ENCODE results near the gene MAP2K5.
"Not testable (repeated sequence)": the region's sequence is repeated elsewhere in the genome, so short reads cannot be mapped to it uniquely, and the experiment has no call there.

The MAP2K5 gene

DNA sequence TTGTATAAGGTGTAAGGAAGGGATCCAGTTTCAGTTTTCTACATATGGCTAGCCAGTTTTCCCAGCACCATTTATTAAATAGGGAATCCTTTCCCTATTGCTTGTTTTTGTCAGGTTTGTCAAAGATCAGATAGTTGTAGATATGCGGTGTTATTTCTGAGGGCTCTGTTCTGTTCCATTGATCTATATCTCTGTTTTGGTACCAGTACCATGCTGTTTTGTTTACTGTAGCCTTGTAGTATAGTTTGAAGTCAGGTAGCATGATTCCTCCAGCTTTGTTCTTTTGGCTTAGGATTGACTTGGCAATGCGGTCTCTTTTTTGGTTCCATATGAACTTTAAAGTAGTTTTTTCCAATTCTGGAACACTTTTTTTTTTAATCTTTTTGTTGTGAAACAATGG lies 130.3 kb downstream of the MAP2K5 start:
- not testable (repeated sequence) for DNase-seq (ENCODE audit: low spot score)

GRCh38 chr15:67674983-67675382 lies 132.5 kb downstream of the MAP2K5 start:
- no peak for DNase-seq (ENCODE audit: low spot score)

GRCh38 chr15:67678089-67678488 lies 135.6 kb downstream of the MAP2K5 start:
- DNase-seq (ENCODE audit: low spot score), result no peak

GRCh38 chr15:67678993-67679392 lies 136.5 kb downstream of the MAP2K5 start:
- DNase-seq (ENCODE audit: low spot score), result no peak

GRCh38 chr15:67680641-67681040 lies 138.1 kb downstream of the MAP2K5 start:
- DNase-seq (ENCODE audit: low spot score), result no peak

GRCh38 chr15:67685008-67685599 lies 142.6 kb downstream of the MAP2K5 start:
- peak; percentile 4 for DNase-seq (ENCODE audit: low spot score)

DNA sequence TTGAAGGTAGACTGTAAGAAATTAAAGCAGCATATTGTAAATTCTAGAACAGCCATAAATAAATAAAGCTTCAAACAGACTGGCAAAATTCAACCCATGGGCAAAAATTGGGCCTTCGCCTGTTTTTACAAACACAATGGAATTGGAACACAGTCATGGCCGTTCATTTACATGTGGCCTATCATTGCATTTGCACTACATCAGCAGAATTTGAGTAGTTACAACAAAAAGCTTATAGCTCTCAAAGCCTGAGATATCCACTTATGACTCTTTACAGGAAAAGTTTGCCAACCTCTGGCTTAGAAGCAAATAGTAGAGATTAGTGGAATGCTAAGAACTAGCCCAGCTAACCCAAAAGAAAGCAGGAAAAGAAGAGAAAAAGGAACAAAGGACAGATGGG lies 143.2 kb downstream of the MAP2K5 start:
- DNase-seq (ENCODE audit: low spot score), result no peak

DNA sequence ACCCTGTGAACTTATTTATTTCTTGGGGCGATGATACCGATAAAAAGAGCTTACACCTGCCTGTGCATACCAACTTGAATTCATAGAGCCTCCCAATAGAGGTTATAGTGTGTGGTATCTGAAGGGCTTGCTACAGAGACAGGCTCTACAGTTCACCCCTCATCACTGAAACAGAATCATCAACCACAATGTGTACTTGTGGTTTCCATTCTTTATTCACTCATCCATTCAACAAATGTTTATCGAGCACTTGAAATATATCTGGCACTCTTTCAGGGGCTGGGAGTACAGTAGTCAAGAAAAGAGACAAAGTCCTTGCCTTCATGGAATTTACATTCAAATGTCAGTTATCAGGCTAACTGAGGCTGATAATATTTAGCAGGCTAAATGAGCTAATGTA lies 148.4 kb downstream of the MAP2K5 start:
- peak; percentile 3 for DNase-seq (ENCODE audit: low spot score)

DNA sequence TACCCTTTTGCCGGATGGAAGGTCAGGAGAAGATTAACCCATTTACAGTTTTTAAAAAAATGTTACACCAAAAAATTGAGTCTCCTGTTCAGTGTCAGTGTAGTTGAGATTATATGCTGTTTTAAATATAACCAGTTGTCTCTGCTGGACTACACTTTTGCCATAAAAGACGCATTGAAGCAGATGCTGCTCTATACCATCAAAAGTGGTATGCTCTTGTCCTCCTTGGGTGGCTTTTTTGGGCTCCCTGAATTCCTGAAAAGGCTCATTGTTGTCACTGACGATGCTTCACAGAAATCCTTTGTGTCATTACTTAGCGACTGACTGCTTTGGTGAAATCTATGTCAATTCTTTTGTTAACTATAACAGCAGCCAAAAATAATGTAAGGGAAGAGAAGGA lies 148.9 kb downstream of the MAP2K5 start:
- no peak for DNase-seq (ENCODE audit: low spot score)

DNA sequence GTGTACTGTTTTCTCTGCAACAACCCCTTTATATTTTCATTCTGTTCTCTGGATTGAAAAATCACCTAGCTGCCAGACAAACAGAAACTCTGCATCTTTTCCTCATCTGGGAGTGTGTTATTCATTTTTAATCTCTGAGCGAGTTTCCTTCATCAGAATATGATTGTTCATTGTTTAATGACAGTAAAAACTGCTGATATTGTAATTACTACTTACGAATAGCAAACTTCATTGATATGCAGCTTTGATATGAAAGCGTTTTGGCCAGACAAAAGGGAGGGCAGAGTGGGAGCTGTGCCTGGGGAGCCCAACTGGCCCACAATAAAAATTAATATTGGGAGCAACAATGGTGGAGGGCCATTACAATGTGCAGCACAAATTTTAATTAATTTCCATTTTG lies 150.1 kb downstream of the MAP2K5 start:
- no peak for DNase-seq (ENCODE audit: low spot score)

GRCh38 chr15:67696087-67696486 lies 153.6 kb downstream of the MAP2K5 start:
- no peak for DNase-seq (ENCODE audit: low spot score)

GRCh38 chr15:67700023-67700422 lies 157.5 kb downstream of the MAP2K5 start:
- peak; percentile 69 for DNase-seq (ENCODE audit: low spot score)

- peak; percentile 17 for DNase-seq (ENCODE audit: low spot score)
Observed at GRCh38 chr15:67701669-67702068, 159.2 kb downstream of the MAP2K5 start.

GRCh38 chr15:67707520-67708283 lies 165.2 kb downstream of the MAP2K5 start:
- no peak for DNase-seq (ENCODE audit: low spot score)

- no peak for DNase-seq (ENCODE audit: low spot score)
Observed at GRCh38 chr15:67708500-67708899, 166.0 kb downstream of the MAP2K5 start.

DNA sequence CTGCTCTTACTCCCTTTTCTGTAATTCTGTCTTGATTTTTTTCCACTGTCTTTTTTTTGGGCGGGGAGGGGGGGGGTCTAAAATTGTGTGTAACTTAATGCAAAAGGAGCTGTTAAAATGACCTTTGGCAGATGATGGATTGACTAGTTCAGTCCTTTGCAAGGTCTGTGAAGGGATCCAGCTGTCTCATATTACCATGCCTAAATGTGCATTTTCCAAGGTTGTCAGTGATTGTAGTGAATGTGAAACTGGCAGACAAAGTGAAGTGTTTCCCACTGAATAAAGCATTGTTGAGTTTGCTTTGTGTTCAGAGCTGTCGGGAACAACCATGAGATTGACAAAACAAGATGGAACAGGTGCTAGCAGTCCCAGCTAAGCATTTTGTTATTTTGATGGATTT lies 172.7 kb downstream of the MAP2K5 start:
- DNase-seq (ENCODE audit: low spot score), result no peak

DNA sequence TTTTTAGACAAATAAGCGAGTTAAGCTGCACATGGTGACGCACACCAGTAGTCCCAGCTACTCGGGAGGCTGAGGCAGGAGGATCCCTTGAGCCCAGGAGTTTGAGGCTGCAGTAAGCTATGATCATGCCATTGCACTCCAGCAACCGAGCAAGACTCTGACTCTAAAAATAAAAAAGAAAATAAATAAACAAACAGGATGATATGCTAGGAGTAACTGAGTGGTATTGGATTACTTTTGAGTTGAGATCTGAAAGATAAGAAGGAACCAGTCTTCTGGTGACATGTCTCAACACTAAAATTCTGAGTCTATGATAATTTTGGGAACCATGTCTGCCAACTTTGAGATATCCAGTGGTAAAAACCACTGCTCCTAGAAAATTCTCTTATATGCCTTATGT lies 173.7 kb downstream of the MAP2K5 start:
- no peak for DNase-seq (ENCODE audit: low spot score)

DNA sequence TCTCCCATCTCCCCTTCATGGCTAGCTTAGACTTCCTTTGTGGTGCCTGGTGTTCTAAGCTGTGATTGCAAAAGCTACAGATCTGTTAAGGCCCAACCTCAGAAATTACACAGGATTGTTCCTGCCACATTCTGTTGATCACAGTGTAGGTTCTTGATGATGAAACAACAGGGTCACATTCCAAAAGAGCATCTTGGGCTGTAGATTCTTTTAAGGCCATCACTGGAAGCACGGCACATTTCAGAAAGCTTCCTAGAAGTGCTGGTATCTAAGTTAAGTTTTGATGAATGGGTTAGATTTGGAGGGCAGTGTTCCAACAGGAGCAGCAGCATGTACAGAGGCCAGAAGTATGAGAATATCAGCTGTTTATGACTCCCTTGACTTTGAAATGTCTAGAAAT lies 175.3 kb downstream of the MAP2K5 start:
- DNase-seq (ENCODE audit: low spot score), result no peak

GRCh38 chr15:67719330-67719959 lies 176.9 kb downstream of the MAP2K5 start:
- no peak for DNase-seq (ENCODE audit: low spot score)

GRCh38 chr15:67720556-67721175 lies 178.2 kb downstream of the MAP2K5 start:
- DNase-seq (ENCODE audit: low spot score), result no peak

DNA sequence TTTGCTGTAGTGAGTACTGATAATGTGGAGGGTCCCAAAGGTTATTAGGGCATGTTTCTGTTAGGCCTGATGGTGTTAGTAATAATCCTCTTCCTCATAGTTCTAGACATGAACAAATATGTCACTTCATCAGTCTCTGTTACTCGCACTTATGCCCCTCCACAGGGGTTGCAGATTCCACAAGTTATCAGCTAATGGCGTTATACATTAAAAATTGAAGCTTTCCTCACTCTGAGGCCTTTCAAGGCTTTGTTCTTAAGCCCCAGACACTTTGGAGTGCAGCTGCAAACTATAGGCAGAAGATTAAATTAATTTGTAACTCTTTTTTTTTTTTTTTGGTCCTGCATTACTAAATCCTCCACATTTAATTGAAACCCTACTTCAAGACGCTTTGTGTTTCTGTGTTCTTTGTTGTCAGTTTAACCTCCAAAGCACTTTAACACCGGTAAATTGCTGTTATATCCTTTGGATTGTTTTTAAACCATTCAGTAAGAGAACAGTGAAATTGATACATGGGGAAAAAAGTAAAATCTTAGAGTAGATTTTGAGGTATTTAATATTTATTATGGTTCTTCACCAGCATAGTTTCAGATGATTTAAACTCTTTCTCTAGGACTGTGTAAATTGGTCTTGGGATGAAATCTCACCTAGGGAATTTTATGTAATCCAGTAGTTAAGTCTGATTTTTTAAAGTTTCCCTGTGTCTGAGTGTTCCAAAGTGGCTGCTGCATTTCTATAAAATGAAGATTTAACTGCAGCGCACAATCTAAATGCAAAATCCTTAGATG lies 179.7 kb downstream of the MAP2K5 start:
- no peak for DNase-seq (ENCODE audit: low spot score)

Measured in AG08395 (cell line).